Cardiac muscle cell (in vitro differentiated cells and primary cell): ENCODE results near the gene EPHA4. TPM values are rescaled to one million over a fixed set of nuclear protein-coding genes. Genes with fewer than 3 reads are reported as not detected.

ENCODE experiments used
- DNase-seq, 2 donors: peaks; one replicate each; pipeline versions ENCODE4 v3.0.0 to v3.0.0-alpha.2; 2010 to 2017; ENCODE audit warnings: low read depth in 1 of 2, low spot score in 1 of 2
- H3K27ac ChIP-seq: fragments of 200-600 bp; sonication (generic); 2 replicates; pipeline ENCODE4 v1.5.1; 2016
- H3K27me3 ChIP-seq: fragments of 200-600 bp; sonication (generic); 2 replicates; pipeline ENCODE4 v1.6.0; 2016; ENCODE audit warnings: control low read depth
- H3K36me3 ChIP-seq: fragments of 200-600 bp; sonication (generic); 2 replicates; pipeline ENCODE4 v1.5.1; 2016; ENCODE audit warnings: control low read depth
- H3K4me1 ChIP-seq: fragments of 200-600 bp; sonication (generic); 2 replicates; pipeline ENCODE4 v1.8.1; 2017; ENCODE audit warnings: low read depth, mild to moderate bottlenecking, mixed run types
- H3K4me3 ChIP-seq: fragments of 200-600 bp; sonication (generic); 2 replicates; pipeline ENCODE4 v1.5.1; 2016; ENCODE audit warnings: mild to moderate bottlenecking
- H3K9me3 ChIP-seq: fragments of 200-600 bp; sonication (generic); 2 replicates; pipeline ENCODE4 v1.5.1; 2017; ENCODE audit warnings: low read depth, mild to moderate bottlenecking, control low read depth
- polyA plus RNA-seq: library from polyadenylated mRNA; unstranded; fragments of >200 nt; fragmentation: Nextera tagmentation; extraction: Ambion mirVana; gene quantifications from 2 replicates; pipeline ENCODE4 v1.2.1, GENCODE V29; 2016
- total RNA-seq: library from RNA; depleted of rRNA; stranded (reverse); fragments of >200 nt; gene quantifications from 2 replicates; pipeline ENCODE4 v1.2.3, GENCODE V29; 2016
- TF ChIP-seq, protein P1 (sequence below): IDR thresholded peaks from 2 replicates; pipeline ENCODE4 v1.5.1; 2012; ENCODE audit warnings: low read depth, mild to moderate bottlenecking, low read length

The EPHA4 gene
- total and polyA plus RNA-seq, 2 experiments from 2014 or later, result 21.2 to 70.2 TPM

DNA sequence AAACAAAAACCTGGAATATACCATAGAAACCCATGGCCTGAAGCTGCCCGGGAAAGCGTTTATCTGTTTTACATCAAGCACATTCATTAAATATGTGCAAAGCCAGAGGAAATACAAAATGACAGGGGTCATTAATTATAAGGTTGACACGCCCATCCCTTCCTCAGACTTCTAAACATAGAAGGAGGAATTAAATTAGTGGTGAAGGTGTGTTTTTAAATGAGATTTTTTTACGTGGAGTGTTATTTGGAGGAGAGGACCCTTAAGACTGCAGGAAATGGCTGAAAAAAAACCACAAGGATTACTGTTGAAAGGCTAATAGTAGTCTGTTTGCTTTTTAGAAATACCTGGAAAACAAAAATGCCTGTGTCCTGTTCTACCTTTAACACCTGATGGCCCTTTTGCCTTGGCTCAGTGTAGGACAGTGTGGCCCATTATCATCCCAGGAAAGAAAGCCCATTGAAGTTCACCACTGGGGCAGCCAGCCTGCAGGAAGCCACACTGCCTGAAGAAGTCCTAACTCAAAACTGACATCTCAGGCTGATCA, 123.2 kb downstream of the EPHA4 start:
- Histone ChIP-seq H3K4me3 (no peak overlapping the region), H3K27ac (no peak overlapping the region), H3K27me3 (no peaks in the 10 kb centered on the region), H3K36me3 (peaks cover 7% of the 10 kb centered on the region), H3K9me3 (no peaks in the 10 kb centered on the region), H3K4me1 (peaks cover 17% of the 10 kb centered on the region)
- DNase-seq, result no peak
- TF ChIP-seq, protein P1, sequence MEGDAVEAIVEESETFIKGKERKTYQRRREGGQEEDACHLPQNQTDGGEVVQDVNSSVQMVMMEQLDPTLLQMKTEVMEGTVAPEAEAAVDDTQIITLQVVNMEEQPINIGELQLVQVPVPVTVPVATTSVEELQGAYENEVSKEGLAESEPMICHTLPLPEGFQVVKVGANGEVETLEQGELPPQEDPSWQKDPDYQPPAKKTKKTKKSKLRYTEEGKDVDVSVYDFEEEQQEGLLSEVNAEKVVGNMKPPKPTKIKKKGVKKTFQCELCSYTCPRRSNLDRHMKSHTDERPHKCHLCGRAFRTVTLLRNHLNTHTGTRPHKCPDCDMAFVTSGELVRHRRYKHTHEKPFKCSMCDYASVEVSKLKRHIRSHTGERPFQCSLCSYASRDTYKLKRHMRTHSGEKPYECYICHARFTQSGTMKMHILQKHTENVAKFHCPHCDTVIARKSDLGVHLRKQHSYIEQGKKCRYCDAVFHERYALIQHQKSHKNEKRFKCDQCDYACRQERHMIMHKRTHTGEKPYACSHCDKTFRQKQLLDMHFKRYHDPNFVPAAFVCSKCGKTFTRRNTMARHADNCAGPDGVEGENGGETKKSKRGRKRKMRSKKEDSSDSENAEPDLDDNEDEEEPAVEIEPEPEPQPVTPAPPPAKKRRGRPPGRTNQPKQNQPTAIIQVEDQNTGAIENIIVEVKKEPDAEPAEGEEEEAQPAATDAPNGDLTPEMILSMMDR, result no peak

DNA sequence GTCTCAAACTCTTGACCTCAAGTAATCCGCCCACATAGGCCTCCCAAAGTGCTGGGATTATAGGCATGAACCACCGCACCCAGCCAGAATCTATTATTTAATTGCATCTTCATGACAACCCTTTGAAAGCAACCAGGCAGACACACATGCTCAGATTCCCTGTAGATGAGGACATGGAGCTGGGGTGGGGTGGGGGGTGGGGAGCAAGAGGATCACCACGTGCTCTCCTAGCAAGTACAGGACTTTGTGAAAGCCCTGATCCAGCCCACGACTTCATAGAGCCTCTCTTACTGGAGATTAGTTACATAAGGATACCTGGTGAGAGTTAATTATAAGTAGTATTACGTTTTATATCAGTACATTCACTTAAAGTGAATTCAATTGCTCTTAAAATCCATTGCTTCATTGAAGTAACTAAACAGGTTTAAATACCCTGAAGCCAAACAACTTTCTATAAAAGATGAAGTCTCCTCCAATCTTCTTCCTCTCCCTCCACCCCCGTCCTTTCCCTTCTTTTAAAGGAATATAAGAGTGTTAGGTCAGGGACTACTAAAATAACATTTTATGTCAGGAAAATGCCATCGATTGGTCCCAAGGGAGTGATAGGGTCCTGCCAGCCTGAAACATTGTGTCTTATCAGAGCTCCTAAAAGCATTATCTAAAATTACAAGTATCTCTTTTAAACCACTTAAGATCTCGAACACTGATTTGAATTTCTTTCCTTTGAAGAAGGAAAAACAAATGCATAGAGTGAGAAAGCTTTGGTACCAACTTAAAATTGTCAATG, 123.9 kb downstream of the EPHA4 start:
- H3K36me3 ChIP-seq, result peaks cover 9% of the 10 kb centered on the region
- no peaks in the 10 kb centered on the region for H3K27me3 ChIP-seq
- H3K4me3 ChIP-seq, result no peak overlapping the region
- no peaks in the 10 kb centered on the region for H3K9me3 ChIP-seq
- H3K4me1 ChIP-seq, result peaks cover 17% of the 10 kb centered on the region
- TF ChIP-seq, protein P1, result no peak
- H3K27ac ChIP-seq, result no peak overlapping the region
- DNase-seq, result no peak

DNA sequence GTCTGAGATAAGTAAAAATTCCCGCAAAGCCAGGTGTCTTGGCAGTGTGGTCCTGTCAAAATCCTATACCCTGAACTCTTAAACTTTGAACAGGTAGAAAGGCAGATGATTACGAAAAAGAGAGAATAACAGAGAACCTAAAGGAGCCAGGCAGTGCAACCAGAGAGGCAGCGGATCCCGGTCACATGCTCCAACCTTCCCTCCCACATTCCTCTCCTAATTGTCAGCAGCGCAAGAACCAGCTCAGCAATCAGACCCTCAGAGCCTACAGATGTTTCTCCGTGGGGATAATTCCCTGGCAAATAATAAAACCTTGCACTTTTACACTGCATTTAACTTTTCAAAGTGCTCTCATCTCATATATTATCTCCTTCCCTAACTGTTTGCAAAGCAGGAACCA, 124.8 kb downstream of the EPHA4 start:
- no peaks in the 10 kb centered on the region for H3K27me3 ChIP-seq
- TF ChIP-seq, protein P1, result no peak
- peaks cover 17% of the 10 kb centered on the region for H3K4me1 ChIP-seq
- no peaks in the 10 kb centered on the region for H3K9me3 ChIP-seq
- peak; percentile 30 to 51 for DNase-seq
- peaks cover 18% of the 10 kb centered on the region for H3K36me3 ChIP-seq
- H3K27ac ChIP-seq, result no peak overlapping the region
- H3K4me3 ChIP-seq, result no peak overlapping the region

DNA sequence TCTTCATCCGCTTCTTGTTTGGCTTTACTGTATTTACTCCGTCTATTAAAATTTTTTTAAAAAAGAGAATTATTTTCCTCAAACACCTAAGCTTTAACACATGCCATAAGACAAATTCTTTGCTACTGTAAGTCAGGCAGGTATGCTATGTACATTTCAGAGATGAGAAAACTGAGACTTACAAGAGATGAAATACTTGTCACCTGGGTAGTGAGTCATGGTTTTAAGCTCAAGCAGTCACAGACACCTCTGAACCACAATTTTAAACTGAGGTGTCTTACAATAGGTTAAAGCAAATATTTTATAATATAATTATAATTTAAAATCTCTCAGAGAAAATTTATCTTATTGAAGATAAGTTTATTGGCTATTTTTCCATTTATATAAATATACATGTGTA, 126.0 kb downstream of the EPHA4 start:
- no peak overlapping the region for H3K4me3 ChIP-seq

DNA sequence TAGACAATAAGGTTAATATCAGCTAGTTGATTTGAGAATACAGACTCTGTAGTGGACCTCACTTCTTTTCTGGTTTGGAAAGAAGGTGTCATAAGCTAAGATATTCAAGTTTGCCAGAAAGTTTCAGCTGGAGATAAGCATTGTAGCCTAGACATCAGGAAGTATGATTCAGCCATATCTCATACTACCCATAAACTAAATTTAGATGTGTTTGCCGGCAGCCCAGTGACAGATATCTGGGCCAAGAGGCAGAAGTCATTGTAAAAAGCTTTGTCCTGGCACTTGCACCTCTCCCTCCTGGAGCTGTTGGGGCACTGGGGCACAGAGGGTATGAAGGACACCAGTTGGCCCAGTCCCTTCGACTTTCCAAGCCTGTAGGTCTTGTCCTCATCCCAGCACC, 128.0 kb downstream of the EPHA4 start:
- peak in 1 of 2 donors; percentile 74 for DNase-seq
- peaks cover 21% of the 10 kb centered on the region for H3K36me3 ChIP-seq
- TF ChIP-seq, protein P1, result no peak

More for the DNA sequence above, 126.0 kb downstream of the EPHA4 start:
- H3K27me3 ChIP-seq, result no peaks in the 10 kb centered on the region
- no peaks in the 10 kb centered on the region for H3K9me3 ChIP-seq
- no peak for DNase-seq
- no peak overlapping the region for H3K27ac ChIP-seq
- H3K36me3 ChIP-seq, result peaks cover 21% of the 10 kb centered on the region
- TF ChIP-seq, protein P1, result no peak
- peaks cover 17% of the 10 kb centered on the region for H3K4me1 ChIP-seq

More for the DNA sequence above, 128.0 kb downstream of the EPHA4 start:
- no peak overlapping the region for H3K4me3 ChIP-seq
- H3K4me1 ChIP-seq, result peaks cover 17% of the 10 kb centered on the region
- no peaks in the 10 kb centered on the region for H3K9me3 ChIP-seq
- H3K27me3 ChIP-seq, result no peaks in the 10 kb centered on the region
- H3K27ac ChIP-seq, result no peak overlapping the region
